Fibroblast of lung (primary cell): ENCODE data around the gene LSM12.
"Not testable (repeated sequence)": the region's sequence is repeated elsewhere in the genome, so short reads cannot be mapped to it uniquely, and the experiment has no call there.

Experiments used
- EZH2 ChIP-seq: IDR thresholded peaks from 2 replicates; pipeline ENCODE4 v1.5.1; 2012; ENCODE audit warnings: low read length, control low read depth, mild to moderate bottlenecking; ENCODE audit errors: missing control alignments
- TF ChIP-seq, protein P1 (sequence below), 2 donors: IDR thresholded peaks in 1 of 2; conservative IDR thresholded peaks in 1 of 2; 1 replicate in 1 of 2; 2 replicates in 1 of 2; pipeline ENCODE4 v1.5.1; 2011 to 2012; ENCODE audit warnings: low read length in 2 of 2, control low read depth in 1 of 2, inconsistent platforms in 1 of 2, low read depth in 1 of 2, mild to moderate bottlenecking in 1 of 2

GRCh38 chr17:43997180-43997579 is 69.3 kb downstream of the LSM12 start:
- TF ChIP-seq, protein P1, sequence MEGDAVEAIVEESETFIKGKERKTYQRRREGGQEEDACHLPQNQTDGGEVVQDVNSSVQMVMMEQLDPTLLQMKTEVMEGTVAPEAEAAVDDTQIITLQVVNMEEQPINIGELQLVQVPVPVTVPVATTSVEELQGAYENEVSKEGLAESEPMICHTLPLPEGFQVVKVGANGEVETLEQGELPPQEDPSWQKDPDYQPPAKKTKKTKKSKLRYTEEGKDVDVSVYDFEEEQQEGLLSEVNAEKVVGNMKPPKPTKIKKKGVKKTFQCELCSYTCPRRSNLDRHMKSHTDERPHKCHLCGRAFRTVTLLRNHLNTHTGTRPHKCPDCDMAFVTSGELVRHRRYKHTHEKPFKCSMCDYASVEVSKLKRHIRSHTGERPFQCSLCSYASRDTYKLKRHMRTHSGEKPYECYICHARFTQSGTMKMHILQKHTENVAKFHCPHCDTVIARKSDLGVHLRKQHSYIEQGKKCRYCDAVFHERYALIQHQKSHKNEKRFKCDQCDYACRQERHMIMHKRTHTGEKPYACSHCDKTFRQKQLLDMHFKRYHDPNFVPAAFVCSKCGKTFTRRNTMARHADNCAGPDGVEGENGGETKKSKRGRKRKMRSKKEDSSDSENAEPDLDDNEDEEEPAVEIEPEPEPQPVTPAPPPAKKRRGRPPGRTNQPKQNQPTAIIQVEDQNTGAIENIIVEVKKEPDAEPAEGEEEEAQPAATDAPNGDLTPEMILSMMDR (conservative IDR thresholded peaks at IDR 0.05 in 1 of 2, IDR thresholded peaks at IDR 0.05 in 1 of 2; ENCODE audit: low read depth in 1 of 2, low read length in 2 of 2): not testable (repeated sequence)
- TF ChIP-seq EZH2: not testable (repeated sequence)
